Measurements from ENCODE around the gene SIPA1L2. TPM values are rescaled to one million over a fixed set of nuclear protein-coding genes. Genes with fewer than 3 reads are reported as not detected.

SIPA1L2 gene
- total RNA-seq, 2 donors from 2014 or later = 57.1 to 100 TPM

GRCh38 chr1:232655028-232655745 is 25.3 kb upstream of the SIPA1L2 start:
- no peak for TF ChIP-seq CTCF (IDR thresholded peaks at IDR 0.05)
- Histone ChIP-seq H3K27me3 (no peaks in the 10 kb centered on the region), H3K4me3 (no peak overlapping the region), H3K4me1 (no peaks in the 10 kb centered on the region), H3K9me3 (no peaks in the 10 kb centered on the region), H3K36me3 (no peaks in the 10 kb centered on the region), H3K27ac (no peak overlapping the region)
- DNase-seq (ENCODE audit: low spot score) = no peak

DNA sequence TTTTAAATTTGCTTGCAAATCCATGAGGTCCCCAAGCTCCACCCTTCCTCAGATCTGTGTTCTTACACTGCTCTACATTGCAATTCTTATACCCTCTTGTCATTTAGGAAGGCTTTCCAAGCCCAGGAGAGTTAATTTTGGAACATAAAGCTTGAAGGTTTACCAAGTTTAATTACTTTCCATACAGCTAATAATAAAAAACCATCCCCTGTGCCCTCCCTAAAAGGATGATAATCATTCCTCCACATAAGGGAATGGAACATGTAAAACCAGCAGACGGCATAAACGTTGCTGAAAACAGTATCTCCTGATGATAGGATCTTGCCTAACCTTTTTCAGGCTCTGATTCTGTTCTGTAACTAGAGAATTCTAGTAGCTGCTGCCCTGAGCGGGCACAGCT is 23.9 kb upstream of the SIPA1L2 start:
- H3K27me3 ChIP-seq = no peaks in the 10 kb centered on the region
- no peak overlapping the region for H3K4me3 ChIP-seq
- TF ChIP-seq CTCF (IDR thresholded peaks at IDR 0.05) = no peak
- H3K36me3 ChIP-seq = no peaks in the 10 kb centered on the region
- H3K4me1 ChIP-seq = no peaks in the 10 kb centered on the region
- no peak for DNase-seq (ENCODE audit: low spot score)
- H3K9me3 ChIP-seq = no peaks in the 10 kb centered on the region
- H3K27ac ChIP-seq = no peak overlapping the region

GRCh38 chr1:232650845-232651244 is 20.9 kb upstream of the SIPA1L2 start:
- TF ChIP-seq CTCF (IDR thresholded peaks at IDR 0.05) = no peak
- Histone ChIP-seq H3K36me3 (no peaks in the 10 kb centered on the region), H3K27ac (no peak overlapping the region), H3K4me1 (no peaks in the 10 kb centered on the region), H3K4me3 (no peak overlapping the region), H3K9me3 (no peaks in the 10 kb centered on the region), H3K27me3 (no peaks in the 10 kb centered on the region)
- DNase-seq (ENCODE audit: low spot score) = no peak

GRCh38 chr1:232650418-232650817 is 20.5 kb upstream of the SIPA1L2 start:
- Histone ChIP-seq H3K4me3 (no peak overlapping the region), H3K27me3 (no peaks in the 10 kb centered on the region), H3K9me3 (no peaks in the 10 kb centered on the region), H3K27ac (no peak overlapping the region), H3K36me3 (no peaks in the 10 kb centered on the region), H3K4me1 (no peaks in the 10 kb centered on the region)
- no peak for TF ChIP-seq CTCF (IDR thresholded peaks at IDR 0.05)
- no peak for DNase-seq (ENCODE audit: low spot score)

- no peak for DNase-seq (ENCODE audit: low spot score)
- Histone ChIP-seq H3K4me1 (no peaks in the 10 kb centered on the region), H3K9me3 (no peaks in the 10 kb centered on the region), H3K4me3 (no peak overlapping the region), H3K36me3 (no peaks in the 10 kb centered on the region), H3K27me3 (no peaks in the 10 kb centered on the region), H3K27ac (no peak overlapping the region)
- no peak for TF ChIP-seq CTCF (IDR thresholded peaks at IDR 0.05)
These were observed 18.4 kb upstream of the SIPA1L2 start for GRCh38 chr1:232648316-232648715.

DNA sequence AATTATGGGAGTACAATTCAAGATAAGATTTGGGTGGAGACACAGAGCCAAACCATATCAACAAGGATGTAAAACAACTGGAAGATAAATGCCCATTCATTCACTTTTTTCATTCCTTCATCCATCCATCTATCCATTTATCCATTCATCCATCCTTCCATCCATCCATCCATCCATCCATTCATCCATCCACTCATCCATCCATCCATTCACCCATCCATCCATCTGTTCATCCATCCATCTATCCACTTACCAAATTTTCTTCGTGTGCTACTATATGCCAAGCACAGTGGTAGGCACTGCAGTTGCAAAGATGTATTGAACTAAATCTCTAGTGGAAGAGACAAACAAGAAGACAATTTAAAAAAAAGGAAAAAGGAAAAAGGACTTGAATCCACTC is 14.3 kb upstream of the SIPA1L2 start:
- no peak overlapping the region for H3K27ac ChIP-seq
- no peaks in the 10 kb centered on the region for H3K9me3 ChIP-seq
- no peak overlapping the region for H3K4me3 ChIP-seq
- H3K27me3 ChIP-seq = no peaks in the 10 kb centered on the region
- no peaks in the 10 kb centered on the region for H3K4me1 ChIP-seq
- TF ChIP-seq CTCF (IDR thresholded peaks at IDR 0.05) = no peak
- no peak for DNase-seq (ENCODE audit: low spot score)
- H3K36me3 ChIP-seq = no peaks in the 10 kb centered on the region
